Measurements from ENCODE around the gene S1PR2.

S1PR2 gene

GRCh38 chr19:10226376-10227025 lies 4.6 kb downstream of the S1PR2 start:
- TF ChIP-seq CTCF (conservative IDR thresholded peaks at IDR 0.05) = no peak
- no peak overlapping the region for H3K27ac ChIP-seq

DNA sequence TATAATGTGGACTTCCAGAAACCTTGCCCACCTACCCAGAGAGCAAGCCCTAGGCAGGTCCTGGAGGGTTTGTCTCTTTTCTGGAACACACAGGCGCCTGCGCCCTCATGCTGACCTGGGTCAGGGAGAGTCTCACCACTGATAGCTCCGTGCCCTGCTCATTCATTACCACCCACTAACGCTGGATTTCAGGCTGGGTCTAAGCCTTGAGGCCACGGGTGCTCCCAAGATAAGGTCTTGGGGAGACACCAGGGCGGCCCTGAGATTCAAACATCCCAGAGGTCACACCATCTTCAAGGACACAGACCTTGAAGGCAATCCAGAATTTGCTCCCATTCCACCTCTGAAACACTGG lies 5.1 kb downstream of the S1PR2 start:
- H3K27ac ChIP-seq = no peak overlapping the region
- TF ChIP-seq CTCF (conservative IDR thresholded peaks at IDR 0.05) = no peak

DNA sequence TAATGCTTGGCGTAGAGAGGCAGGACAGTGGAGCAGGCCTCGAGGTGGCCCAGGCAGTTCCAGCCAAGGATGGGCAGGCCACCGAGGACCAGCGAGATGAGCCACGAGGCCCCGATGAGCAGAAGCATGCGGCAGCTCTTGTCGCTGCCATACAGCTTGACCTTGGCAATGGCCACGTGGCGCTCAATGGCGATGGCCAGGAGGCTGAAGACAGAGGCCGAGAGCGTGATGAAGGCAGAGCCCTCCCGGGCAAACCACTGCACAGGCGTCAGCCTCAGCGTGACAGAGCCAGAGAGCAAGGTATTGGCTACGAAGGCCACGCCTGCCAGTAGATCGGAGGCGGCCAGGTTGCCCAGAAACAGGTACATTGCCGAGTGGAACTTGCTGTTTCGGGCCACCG lies 6.8 kb downstream of the S1PR2 start:
- H3K27ac ChIP-seq = no peak overlapping the region
- no peak for TF ChIP-seq CTCF (conservative IDR thresholded peaks at IDR 0.05)

GRCh38 chr19:10223488-10224213 lies 7.5 kb downstream of the S1PR2 start:
- no peak overlapping the region for H3K27ac ChIP-seq
- TF ChIP-seq CTCF (conservative IDR thresholded peaks at IDR 0.05) = no peak

DNA sequence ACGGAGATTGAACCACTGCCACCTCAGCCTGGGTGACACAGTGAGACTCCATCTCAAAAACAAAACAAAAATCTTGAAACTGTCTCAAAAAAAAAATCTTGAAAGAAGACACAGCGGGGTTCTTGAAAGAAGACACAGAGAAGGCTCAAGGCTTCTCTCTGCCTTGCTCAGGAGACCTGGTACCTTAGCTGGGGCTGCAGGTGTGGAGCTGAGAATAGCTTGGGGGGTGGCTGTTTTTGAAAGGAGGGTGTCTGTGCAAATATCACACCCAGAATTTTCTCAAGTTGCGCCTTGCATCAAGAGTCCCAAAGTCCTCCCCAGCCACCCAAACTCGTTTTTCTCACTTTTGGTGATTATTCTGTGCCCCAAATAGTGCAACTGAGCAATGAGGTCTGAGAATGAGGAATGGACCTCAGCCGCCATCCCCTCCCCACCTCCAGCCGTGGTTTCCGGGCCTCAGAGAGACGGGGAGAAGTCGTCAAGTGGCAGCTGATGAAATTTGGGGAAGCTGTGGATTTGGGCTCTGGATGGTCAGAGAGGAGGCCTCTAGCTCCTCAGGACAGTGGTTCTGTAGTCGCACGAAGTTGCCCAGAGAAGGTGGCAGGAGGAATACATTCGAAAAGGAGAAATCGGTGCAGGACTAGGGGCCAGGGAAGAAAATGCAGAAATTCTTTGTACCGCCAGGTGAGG lies 8.8 kb downstream of the S1PR2 start:
- H3K27ac ChIP-seq = no peak overlapping the region
- TF ChIP-seq CTCF (conservative IDR thresholded peaks at IDR 0.05) = no peak

DNA sequence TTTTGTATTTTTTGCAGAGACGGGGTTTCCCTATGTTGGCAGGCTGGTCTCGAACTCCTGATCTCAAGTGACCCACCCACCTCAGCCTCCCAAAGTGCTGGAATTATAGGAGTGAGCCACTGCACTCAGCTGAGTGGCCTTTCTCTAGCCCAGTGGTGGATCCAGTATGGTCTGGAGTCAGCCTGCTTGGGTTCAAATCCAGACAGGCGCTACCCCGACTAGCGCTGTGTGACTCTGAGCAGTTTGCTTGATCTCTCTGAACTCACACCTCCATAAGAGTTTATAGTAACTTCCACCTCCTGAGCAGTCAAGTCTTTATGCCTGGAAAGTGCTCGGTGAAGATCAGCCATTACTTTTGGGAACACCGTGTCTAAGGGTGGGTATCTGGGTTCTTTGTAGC lies 10.4 kb downstream of the S1PR2 start:
- no peak for TF ChIP-seq CTCF (conservative IDR thresholded peaks at IDR 0.05)
- no peak overlapping the region for H3K27ac ChIP-seq

GRCh38 chr19:10219678-10220077 lies 11.5 kb downstream of the S1PR2 start:
- no peak overlapping the region for H3K27ac ChIP-seq
- TF ChIP-seq CTCF (conservative IDR thresholded peaks at IDR 0.05) = peak; percentile 12; the same call in 1 of the 2 replicates
